Adrenal gland (tissue), 12 donors: Measurements from ENCODE around the gene NRSN2. TPM values are rescaled to one million over a fixed set of nuclear protein-coding genes. Genes with fewer than 3 reads are reported as not detected.

Experiments used
- DNase-seq, 7 donors: peaks; one replicate each; pipeline ENCODE4 v3.0.0-alpha.2; 2019 to 2020
- H3K27ac ChIP-seq, 5 donors: fragments of 200-600 bp; sonication (generic) in 4 of 5; 1 replicate in 3 of 5; 2 replicates in 2 of 5; pipeline versions ENCODE4 v1.5.1 to v1.8.0; 2016 to 2020; ENCODE audit warnings: mild to moderate bottlenecking in 1 of 5
- H3K27me3 ChIP-seq: fragments of 200-600 bp; 2 replicates; pipeline ENCODE4 v1.8.0; 2021
- H3K36me3 ChIP-seq, 2 donors: fragments of 200-600 bp; replicated peaks in 1 of 2; 1 replicate in 1 of 2; 2 replicates in 1 of 2; pipeline versions ENCODE4 v1.5.1 to v1.8.0; 2018 to 2022
- H3K4me1 ChIP-seq, 2 donors: fragments of 200-600 bp; replicated peaks in 1 of 2; 1 replicate in 1 of 2; 2 replicates in 1 of 2; pipeline versions ENCODE4 v1.5.1 to v1.8.0; 2018 to 2021
- H3K4me3 ChIP-seq, 4 donors: fragments of 200-600 bp; sonication (generic) in 3 of 4; one replicate each; pipeline ENCODE4 v1.5.1; 2016 to 2018
- H3K9me3 ChIP-seq, 3 donors: fragments of 200-600 bp; sonication (generic) in 1 of 3; replicated peaks in 1 of 3; 1 replicate in 2 of 3; 2 replicates in 1 of 3; pipeline versions ENCODE4 v1.5.1 to v1.8.0; 2016 to 2021
- POLR2A ChIP-seq, 2 donors: fragments of 450-650 bp; IDR thresholded peaks; one replicate each; pipeline ENCODE4 v1.6.1; 2017; ENCODE audit warnings: antibody characterized with exemption in 2 of 2, mild to moderate bottlenecking in 2 of 2, moderate library complexity in 1 of 2
- WGBS, 4 donors: extraction: QIAGEN DNeasy Blood & Tissue Kit in 2 of 4; methylation state at CpG; one replicate each; pipeline versions ENCODE4 v1.1.5 to v1.1.7; 2013 to 2017; 5-methylcytosine and 5-hydroxymethylcytosine counted together
- intact Hi-C, 2 donors: fragments of 100-400 bp; cut with DNase I; formaldehyde crosslinking; loops; one replicate each; pipeline versions ENCODE4 v1.14.1 to v1.15.0; 2022 to 2023
- polyA plus RNA-seq, 3 donors: library from polyadenylated mRNA; stranded (reverse); fragments of 200-250 nt in 2 of 3; fragments of 350-450 nt in 1 of 3; fragmentation: Illumina TruSeq in 1 of 3; extraction: RNeasy Lipid Tissue Mini Kit (QIAGEN cat#74804) in 1 of 3; gene quantifications; one replicate each; pipeline ENCODE4 v1.2.3, GENCODE V29; 2013 to 2014
- total RNA-seq, 9 donors: library from RNA; depleted of rRNA in 4 of 9; stranded (reverse); fragments of >200 nt in 4 of 9; fragments of 120-200 nt in 1 of 9; fragmentation: NEBNext Ultra II Directional in 1 of 9; extraction: Animal tissue kit (Norgen Biotek cat#: 25700) in 1 of 9; gene quantifications; one replicate each; pipeline versions ENCODE4 v1.1.0 to v1.2.4, GENCODE V29; 2013 to 2023
- TF ChIP-seq, protein P1 (sequence below), 6 experiments: fragments of 450-650 bp in 4 of 6; fragments of 200-600 bp in 2 of 6; sonication (generic) in 1 of 6; IDR thresholded peaks; 1 replicate in 5 of 6; 2 replicates in 1 of 6; pipeline versions ENCODE4 v1.5.1 to v1.8.0; 2016 to 2021; ENCODE audit warnings: antibody characterized with exemption in 6 of 6, mild to moderate bottlenecking in 2 of 6, moderate library complexity in 1 of 6
- donor health status: healthy with polysubstance abuse.
- donor health status: Bipolar disorder and iron deficiency.
- donor health status: DM: yes; HTN: yes; CAD: no.
- donor health status: DM: no; HTN: no; CAD: no.
- donor health status: DM: no; HTN: no; CAD: no.
- donor health status: DM: yes; HTN: yes; CAD: no.

NRSN2 gene
- total and polyA plus RNA-seq, 12 donors: 33.7 to 263 (median 82.1) TPM

DNA sequence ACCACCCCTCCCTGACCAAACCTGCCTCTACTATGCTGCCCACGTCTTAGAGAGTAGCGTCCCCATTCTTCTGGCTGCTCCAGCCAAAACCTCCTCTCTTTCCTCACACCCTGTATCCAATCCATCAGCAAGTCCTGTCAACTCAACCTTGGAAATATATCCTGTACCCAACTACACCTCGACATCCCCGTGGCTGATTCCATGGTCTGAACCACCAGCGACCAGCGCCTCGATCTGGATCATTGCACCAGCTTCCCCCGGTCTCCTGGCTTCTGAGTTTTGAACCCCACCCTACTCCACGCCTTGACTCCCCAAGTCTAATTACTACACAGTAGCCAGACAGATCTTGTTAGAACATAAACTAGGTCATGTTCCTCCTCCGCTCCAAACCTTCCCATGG is 9.8 kb downstream of the NRSN2 start:
- 85 to 90% (median 89%) methylated on average over 10 of the region's 10 CpGs for WGBS, 4 donors
- H3K4me1 ChIP-seq: peaks cover 0 to 11% of the 10 kb centered on the region in 2 donors
- intact Hi-C loops: no loop called here
- no peak overlapping the region for H3K27ac ChIP-seq
- no peak for DNase-seq
- H3K36me3 ChIP-seq: peaks cover 0 to 8% of the 10 kb centered on the region in 2 donors
- no peaks in the 10 kb centered on the region for H3K9me3 ChIP-seq
- no peaks in the 10 kb centered on the region for H3K27me3 ChIP-seq
- no peak overlapping the region for H3K4me3 ChIP-seq
- TF ChIP-seq, protein P1, sequence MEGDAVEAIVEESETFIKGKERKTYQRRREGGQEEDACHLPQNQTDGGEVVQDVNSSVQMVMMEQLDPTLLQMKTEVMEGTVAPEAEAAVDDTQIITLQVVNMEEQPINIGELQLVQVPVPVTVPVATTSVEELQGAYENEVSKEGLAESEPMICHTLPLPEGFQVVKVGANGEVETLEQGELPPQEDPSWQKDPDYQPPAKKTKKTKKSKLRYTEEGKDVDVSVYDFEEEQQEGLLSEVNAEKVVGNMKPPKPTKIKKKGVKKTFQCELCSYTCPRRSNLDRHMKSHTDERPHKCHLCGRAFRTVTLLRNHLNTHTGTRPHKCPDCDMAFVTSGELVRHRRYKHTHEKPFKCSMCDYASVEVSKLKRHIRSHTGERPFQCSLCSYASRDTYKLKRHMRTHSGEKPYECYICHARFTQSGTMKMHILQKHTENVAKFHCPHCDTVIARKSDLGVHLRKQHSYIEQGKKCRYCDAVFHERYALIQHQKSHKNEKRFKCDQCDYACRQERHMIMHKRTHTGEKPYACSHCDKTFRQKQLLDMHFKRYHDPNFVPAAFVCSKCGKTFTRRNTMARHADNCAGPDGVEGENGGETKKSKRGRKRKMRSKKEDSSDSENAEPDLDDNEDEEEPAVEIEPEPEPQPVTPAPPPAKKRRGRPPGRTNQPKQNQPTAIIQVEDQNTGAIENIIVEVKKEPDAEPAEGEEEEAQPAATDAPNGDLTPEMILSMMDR (IDR thresholded peaks at IDR 0.05): no peak
- TF ChIP-seq POLR2A (IDR thresholded peaks at IDR 0.05): no peak

DNA sequence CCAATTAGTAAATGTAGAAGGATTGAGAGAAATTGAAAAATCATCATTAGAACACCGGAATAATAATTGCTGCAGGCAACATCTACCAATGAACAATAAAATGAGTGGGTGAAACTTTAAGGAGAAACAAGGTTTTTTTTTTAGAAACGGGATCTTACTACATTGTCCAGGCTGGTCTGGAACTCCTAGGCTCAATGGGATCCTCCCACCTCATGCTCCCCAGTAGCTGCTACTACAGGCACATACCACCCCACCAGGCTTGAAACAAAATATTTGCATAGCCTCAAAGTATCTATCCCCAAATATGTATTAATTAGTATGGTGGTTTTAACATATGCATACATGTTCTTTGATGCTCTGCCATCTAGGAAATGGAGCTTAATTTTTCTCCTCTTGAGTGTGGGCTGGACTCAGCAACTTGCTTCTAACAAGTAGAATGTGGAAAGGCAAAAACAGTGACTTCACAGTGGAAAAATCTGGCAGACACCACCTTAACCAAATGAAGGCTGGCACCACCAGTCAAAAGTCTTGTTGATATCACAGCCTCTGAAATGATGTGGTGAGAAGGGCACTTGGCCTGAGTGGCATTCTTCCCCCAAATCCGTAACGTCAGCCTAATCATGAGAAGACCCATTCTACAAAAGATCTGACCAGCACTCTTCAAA is 12.1 kb downstream of the NRSN2 start:
- Histone ChIP-seq H3K4me3 (no peak overlapping the region), H3K9me3 (no peaks in the 10 kb centered on the region), H3K27ac (no peak overlapping the region), H3K27me3 (no peaks in the 10 kb centered on the region), H3K36me3 (no peaks in the 10 kb centered on the region), H3K4me1 (peaks cover 0 to 10% of the 10 kb centered on the region in 2 donors)
- no peak for DNase-seq
- 85 to 92% (median 87%) methylated on average over 4 of the region's 4 CpGs for WGBS, 4 donors
- intact Hi-C loops: no loop called here
- TF ChIP-seq, protein P1 (IDR thresholded peaks at IDR 0.05): no peak
- TF ChIP-seq POLR2A (IDR thresholded peaks at IDR 0.05): no peak

GRCh38 chr20:361561-361960 is 14.7 kb downstream of the NRSN2 start:
- H3K27ac ChIP-seq: no peak overlapping the region
- no peak for TF ChIP-seq POLR2A (IDR thresholded peaks at IDR 0.05)
- TF ChIP-seq, protein P1 (IDR thresholded peaks at IDR 0.05): no peak
- peaks cover 0 to 6% of the 10 kb centered on the region in 2 donors for H3K4me1 ChIP-seq
- WGBS, 4 donors: 85 to 93% (median 91%) methylated on average over 8 of the region's 8 CpGs
- intact Hi-C loops: loop anchor here (5.0 kb wide), 2 partner anchors 71 to 106 kb away; no protein-coding TSS in a partner anchor
- H3K27me3 ChIP-seq: no peaks in the 10 kb centered on the region
- H3K36me3 ChIP-seq: no peaks in the 10 kb centered on the region
- no peak for DNase-seq
- H3K4me3 ChIP-seq: no peak overlapping the region
- no peaks in the 10 kb centered on the region for H3K9me3 ChIP-seq

GRCh38 chr20:362271-363254 is 15.7 kb downstream of the NRSN2 start:
- Histone ChIP-seq H3K27ac (no peak overlapping the region), H3K27me3 (no peaks in the 10 kb centered on the region), H3K36me3 (no peaks in the 10 kb centered on the region), H3K9me3 (no peaks in the 10 kb centered on the region), H3K4me3 (no peak overlapping the region), H3K4me1 (peaks cover 0 to 6% of the 10 kb centered on the region in 2 donors)
- peak; percentile 90 to 98 (median 97) for DNase-seq
- intact Hi-C loops: loop anchor here (5.0 kb wide), 2 partner anchors 70 to 105 kb away; no protein-coding TSS in a partner anchor
- no peak for TF ChIP-seq POLR2A (IDR thresholded peaks at IDR 0.05)
- TF ChIP-seq, protein P1 (IDR thresholded peaks at IDR 0.05): peak; percentile 30 to 88 (median 72)
- WGBS, 4 donors: 58 to 65% (median 64%) methylated on average over 10 to 13 of the region's 13 CpGs
